ENCODE results near the gene SLC22A4. TPM values are rescaled to one million over a fixed set of nuclear protein-coding genes. Genes with fewer than 3 reads are reported as not detected.

Gene SLC22A4
- total and polyA plus RNA-seq, 2 experiments from 2014 or later: 24.0 to 26.0 TPM

GRCh38 chr5:132260714-132261551 lies 33.3 kb upstream of the SLC22A4 start:
- Histone ChIP-seq H3K9ac (peak overlapping the region; percentile 100), H3F3A (ENCODE audit: insufficient read depth) (peaks cover 51% of the 10 kb centered on the region), H3K79me2 (ENCODE audit: insufficient read depth) (peaks cover 58% of the 10 kb centered on the region), H2AFZ (no peak overlapping the region), H3K9me3 (ENCODE audit: low read depth) (no peaks in the 10 kb centered on the region), H3K36me3 (ENCODE audit: low read depth) (peaks cover 7% of the 10 kb centered on the region; the same call in 1 of the 2 replicates), H3K27me3 (replicated peaks; ENCODE audit: insufficient read depth) (no peaks in the 10 kb centered on the region), H3K4me1 (ENCODE audit: insufficient read depth) (peaks cover 56% of the 10 kb centered on the region), H4K20me1 (ENCODE audit: insufficient read depth) (no peaks in the 10 kb centered on the region), H3K9me2 (ENCODE audit: insufficient read depth) (no peaks in the 10 kb centered on the region), H3K4me3 (peak overlapping the region; percentile 93), H3K4me2 (ENCODE audit: unreplicated experiment) (peak overlapping the region; percentile 100), H3K27ac (peak overlapping the region; percentile 96)
- 11 to 14% methylated on average over 6 of the region's 6 CpGs for WGBS, 2 experiments (ENCODE audit: low coverage in 1 of 2, low lambda C conversion rate in 2 of 2, missing lambda C conversion rate in 2 of 2)
- in situ Hi-C loops (cut with MboI): no loop called here
- DNase-seq: peak; percentile 93
- TF ChIP-seq EZH2phosphoT487 (IDR thresholded peaks at IDR 0.05; ENCODE audit: insufficient read depth, low read depth) (no peak), EZH2 (IDR thresholded peaks at IDR 0.05; ENCODE audit: insufficient read depth, poor library complexity, severe bottlenecking) (no peak)

GRCh38 chr5:132261881-132262845 lies 32.0 kb upstream of the SLC22A4 start:
- Histone ChIP-seq H3K27ac (peak overlapping the region; percentile 93; the same call in 1 of the 2 replicates), H3K9me2 (ENCODE audit: insufficient read depth) (no peaks in the 10 kb centered on the region), H3K27me3 (replicated peaks; ENCODE audit: insufficient read depth) (no peaks in the 10 kb centered on the region), H3K9me3 (ENCODE audit: low read depth) (no peaks in the 10 kb centered on the region), H3K4me1 (ENCODE audit: insufficient read depth) (peaks cover 65% of the 10 kb centered on the region), H4K20me1 (ENCODE audit: insufficient read depth) (no peaks in the 10 kb centered on the region), H3K36me3 (ENCODE audit: low read depth) (peaks cover 15% of the 10 kb centered on the region; the same call in 1 of the 2 replicates), H3K79me2 (ENCODE audit: insufficient read depth) (peaks cover 65% of the 10 kb centered on the region), H3K4me2 (ENCODE audit: unreplicated experiment) (no peak overlapping the region), H2AFZ (no peak overlapping the region), H3K4me3 (no peak overlapping the region), H3K9ac (no peak overlapping the region), H3F3A (ENCODE audit: insufficient read depth) (peaks cover 51% of the 10 kb centered on the region)
- DNase-seq: no peak
- 94 to 95% methylated on average over 7 of the region's 7 CpGs for WGBS, 2 experiments (ENCODE audit: low coverage in 1 of 2, low lambda C conversion rate in 2 of 2, missing lambda C conversion rate in 2 of 2)
- in situ Hi-C loops (cut with MboI): no loop called here
- no peak for TF ChIP-seq EZH2 (IDR thresholded peaks at IDR 0.05; ENCODE audit: insufficient read depth, poor library complexity, severe bottlenecking)
- TF ChIP-seq EZH2phosphoT487 (IDR thresholded peaks at IDR 0.05; ENCODE audit: insufficient read depth, low read depth): no peak

- peak; percentile 34 for DNase-seq
- no peaks in the 10 kb centered on the region for H3K9me3 ChIP-seq (ENCODE audit: low read depth)
- in situ Hi-C loops (cut with MboI): no loop called here
- peak overlapping the region; percentile 19 for H3K4me2 ChIP-seq (ENCODE audit: unreplicated experiment)
- WGBS, 2 experiments (ENCODE audit: low coverage in 1 of 2, low lambda C conversion rate in 2 of 2, missing lambda C conversion rate in 2 of 2): 100% methylated on average over 2 of the region's 2 CpGs
- no peaks in the 10 kb centered on the region for H3K9me2 ChIP-seq (ENCODE audit: insufficient read depth)
- H3K27ac ChIP-seq: peak overlapping the region; percentile 93
- H3K36me3 ChIP-seq (ENCODE audit: low read depth): peaks cover 22% of the 10 kb centered on the region; the same call in 1 of the 2 replicates
- no peak overlapping the region for H3K4me3 ChIP-seq
- H4K20me1 ChIP-seq (ENCODE audit: insufficient read depth): no peaks in the 10 kb centered on the region
- H3K4me1 ChIP-seq (ENCODE audit: insufficient read depth): peaks cover 65% of the 10 kb centered on the region
- H2AFZ ChIP-seq: no peak overlapping the region
- TF ChIP-seq EZH2phosphoT487 (IDR thresholded peaks at IDR 0.05; ENCODE audit: insufficient read depth, low read depth) (no peak), EZH2 (IDR thresholded peaks at IDR 0.05; ENCODE audit: insufficient read depth, poor library complexity, severe bottlenecking) (no peak)
- peak overlapping the region; percentile 74 for H3K9ac ChIP-seq
- H3F3A ChIP-seq (ENCODE audit: insufficient read depth): peaks cover 48% of the 10 kb centered on the region
- peaks cover 63% of the 10 kb centered on the region for H3K79me2 ChIP-seq (ENCODE audit: insufficient read depth)
- no peaks in the 10 kb centered on the region for H3K27me3 ChIP-seq (replicated peaks; ENCODE audit: insufficient read depth)
Measured at GRCh38 chr5:132262882-132263547, 31.2 kb upstream of the SLC22A4 start.

All from GM23248 (cell line).